ENCODE data around the gene BOC.
A peak's percentile ranks its signal among the peaks of the same experiment; 100 is the strongest.

BOC gene

DNA sequence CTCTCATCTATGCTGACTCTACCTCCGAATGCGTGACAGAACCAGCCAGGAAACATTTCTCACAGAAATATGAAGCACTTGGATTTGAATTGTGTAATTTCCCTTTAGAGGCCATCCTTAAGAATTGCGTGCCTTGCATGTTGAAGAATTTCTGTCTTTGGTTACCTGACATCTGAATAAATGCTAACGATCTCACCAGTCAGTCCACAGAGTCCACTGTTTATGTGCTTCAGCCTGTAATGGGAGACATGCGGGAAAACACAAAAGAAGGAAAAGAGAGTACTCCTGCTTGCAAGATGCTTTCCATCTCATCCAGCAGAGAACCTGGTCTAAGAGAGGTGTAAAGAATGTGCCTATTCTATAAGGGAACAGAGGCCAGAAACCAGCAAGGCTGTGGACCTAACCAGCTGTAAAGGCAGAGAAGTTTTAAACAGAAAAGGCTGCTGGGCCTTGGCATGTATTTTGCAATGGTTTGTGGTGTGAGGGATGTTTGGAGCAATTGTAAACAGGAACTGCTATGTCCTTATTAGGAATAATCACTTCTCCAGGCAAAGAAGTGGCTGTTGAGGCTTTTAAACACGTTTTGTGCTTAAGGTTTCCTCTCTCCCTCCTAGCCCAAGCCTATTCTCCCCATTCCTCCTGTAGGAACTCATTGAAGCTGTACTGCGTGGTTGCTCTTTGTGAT lies 36.4 kb upstream of the BOC start:
- no peaks in the 10 kb centered on the region for H3K36me3 Mint-ChIP-seq
- no peak overlapping the region for H3K27ac Mint-ChIP-seq
- no peaks in the 10 kb centered on the region for H3K9me3 Mint-ChIP-seq
- H3K4me3 Mint-ChIP-seq = no peak overlapping the region
- no peaks in the 10 kb centered on the region for H3K27me3 Mint-ChIP-seq
- no peak for ATAC-seq
- H3K4me1 Mint-ChIP-seq = no peaks in the 10 kb centered on the region

DNA sequence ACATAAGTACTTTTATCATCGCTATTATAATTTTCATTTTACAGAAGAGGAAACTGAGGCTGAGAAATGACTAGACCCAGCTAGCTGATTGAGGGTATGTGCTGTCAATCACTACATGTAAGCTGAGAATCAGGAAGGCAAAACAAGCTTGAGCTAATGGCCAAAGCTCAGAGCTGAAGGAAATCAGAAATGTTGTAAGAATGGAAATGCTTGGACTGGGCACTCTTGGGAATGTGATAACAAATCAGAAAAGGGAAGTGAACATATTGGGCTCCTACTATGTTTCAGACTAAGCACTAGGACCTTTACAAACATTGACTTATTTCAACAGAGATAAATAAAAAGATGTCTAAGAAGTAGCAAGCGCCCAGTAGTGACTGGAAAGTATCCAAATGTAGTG lies 33.8 kb upstream of the BOC start:
- Mint-ChIP-seq H3K9me3 (no peaks in the 10 kb centered on the region), H3K4me3 (no peak overlapping the region), H3K36me3 (no peaks in the 10 kb centered on the region), H3K27ac (no peak overlapping the region), H3K4me1 (no peaks in the 10 kb centered on the region), H3K27me3 (no peaks in the 10 kb centered on the region)
- ATAC-seq = no peak

GRCh38 chr3:113179235-113179824 lies 32.0 kb upstream of the BOC start:
- Mint-ChIP-seq H3K36me3 (no peaks in the 10 kb centered on the region), H3K4me1 (no peaks in the 10 kb centered on the region), H3K27ac (no peak overlapping the region), H3K9me3 (no peaks in the 10 kb centered on the region), H3K4me3 (no peak overlapping the region), H3K27me3 (no peaks in the 10 kb centered on the region)
- ATAC-seq = no peak

DNA sequence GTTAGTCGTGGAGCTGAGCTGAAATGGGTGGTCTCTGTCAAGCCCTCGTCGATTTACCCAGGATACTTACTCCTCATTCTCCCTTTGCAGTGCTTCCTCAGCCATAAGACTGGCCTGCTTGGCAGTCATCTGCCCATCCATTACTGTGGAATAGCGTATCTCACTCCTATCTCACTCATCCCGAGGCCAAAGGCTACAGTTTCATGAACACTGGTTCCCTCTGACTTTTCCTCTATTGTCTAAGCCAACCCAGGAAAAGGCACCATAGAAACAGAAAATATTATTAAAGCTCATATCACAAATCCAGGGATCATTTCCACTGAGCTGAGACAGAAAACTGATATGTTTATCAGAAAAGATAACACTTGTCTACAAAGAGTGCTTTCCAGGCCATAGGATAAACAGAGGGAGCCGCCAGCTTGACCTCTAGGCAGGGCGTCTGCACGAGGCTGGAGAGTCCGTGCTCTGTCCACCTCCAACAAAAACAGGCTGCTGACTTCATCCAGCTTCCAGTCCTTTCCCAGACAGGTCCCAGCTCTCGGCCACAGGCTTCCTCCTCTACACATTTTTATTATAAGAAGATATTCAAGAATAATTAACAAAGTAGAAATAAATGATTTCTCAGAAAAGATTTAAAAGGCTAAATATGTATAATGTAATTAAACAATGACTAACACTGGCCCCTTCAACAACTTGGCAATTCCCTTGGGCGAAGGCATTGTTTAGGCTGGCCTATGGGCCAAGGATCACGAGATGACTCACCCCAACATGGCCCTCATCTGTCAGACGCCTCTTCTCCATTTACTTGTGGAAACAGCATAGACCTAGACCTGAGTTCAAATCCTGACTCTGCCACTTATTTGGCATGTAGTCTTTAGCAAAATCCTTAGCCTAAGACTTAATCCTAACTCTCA lies 27.4 kb upstream of the BOC start:
- Mint-ChIP-seq H3K36me3 (no peaks in the 10 kb centered on the region), H3K4me1 (no peaks in the 10 kb centered on the region), H3K27me3 (no peaks in the 10 kb centered on the region), H3K4me3 (no peak overlapping the region), H3K9me3 (peaks cover 5% of the 10 kb centered on the region), H3K27ac (no peak overlapping the region)
- ATAC-seq = no peak

GRCh38 chr3:113185194-113185835 lies 26.0 kb upstream of the BOC start:
- H3K4me1 Mint-ChIP-seq = no peaks in the 10 kb centered on the region
- H3K27me3 Mint-ChIP-seq = no peaks in the 10 kb centered on the region
- H3K4me3 Mint-ChIP-seq = no peak overlapping the region
- H3K9me3 Mint-ChIP-seq = peaks cover 5% of the 10 kb centered on the region
- H3K27ac Mint-ChIP-seq = no peak overlapping the region
- H3K36me3 Mint-ChIP-seq = no peaks in the 10 kb centered on the region
- no peak for ATAC-seq

- Mint-ChIP-seq H3K9me3 (peaks cover 5% of the 10 kb centered on the region), H3K4me3 (no peak overlapping the region), H3K27ac (no peak overlapping the region), H3K36me3 (no peaks in the 10 kb centered on the region), H3K27me3 (no peaks in the 10 kb centered on the region), H3K4me1 (no peaks in the 10 kb centered on the region)
- ATAC-seq = no peak
Measured at GRCh38 chr3:113186566-113186965, 24.8 kb upstream of the BOC start.

- no peaks in the 10 kb centered on the region for H3K4me1 Mint-ChIP-seq
Measured at GRCh38 chr3:113193288-113193687, 18.1 kb upstream of the BOC start.

GRCh38 chr3:113193719-113194118 lies 17.6 kb upstream of the BOC start:
- H3K27me3 Mint-ChIP-seq = peaks cover 8% of the 10 kb centered on the region
- no peak overlapping the region for H3K27ac Mint-ChIP-seq
- ATAC-seq = no peak
- H3K4me3 Mint-ChIP-seq = no peak overlapping the region
- no peaks in the 10 kb centered on the region for H3K36me3 Mint-ChIP-seq
- H3K4me1 Mint-ChIP-seq = no peaks in the 10 kb centered on the region
- H3K9me3 Mint-ChIP-seq = no peaks in the 10 kb centered on the region

More at GRCh38 chr3:113193288-113193687, 18.1 kb upstream of the BOC start:
- no peak for ATAC-seq
- H3K27me3 Mint-ChIP-seq = peaks cover 8% of the 10 kb centered on the region
- no peaks in the 10 kb centered on the region for H3K36me3 Mint-ChIP-seq
- peaks cover under 1% of the 10 kb centered on the region for H3K9me3 Mint-ChIP-seq
- no peak overlapping the region for H3K4me3 Mint-ChIP-seq
- no peak overlapping the region for H3K27ac Mint-ChIP-seq

DNA sequence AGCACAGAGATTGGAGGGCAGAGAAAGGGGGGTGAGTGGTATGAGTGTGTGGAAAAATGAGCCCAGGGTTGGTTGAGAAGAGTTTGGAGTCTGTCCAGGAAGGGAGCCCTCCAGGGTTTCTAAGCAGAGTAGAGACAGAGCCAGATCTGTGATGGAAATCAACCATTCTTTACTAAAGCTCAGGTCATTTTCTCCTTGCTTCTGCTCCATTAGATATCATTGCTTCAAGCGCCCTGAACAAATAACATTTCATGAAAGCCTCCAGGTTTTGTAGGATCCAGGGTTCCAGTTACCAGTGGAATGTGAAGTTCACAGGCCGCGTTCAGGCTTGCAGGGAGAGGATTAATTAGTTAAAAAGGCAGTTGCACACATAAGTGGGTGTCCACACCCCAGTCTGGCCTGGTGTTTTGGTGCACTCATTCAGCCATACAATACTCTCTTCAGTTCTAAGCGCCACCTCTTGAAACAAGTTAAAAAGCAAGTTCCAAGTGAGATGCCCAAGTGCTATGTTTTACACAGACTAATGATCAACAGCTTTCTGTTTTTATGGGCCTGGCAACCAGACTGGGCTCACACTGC lies 16.4 kb upstream of the BOC start:
- Mint-ChIP-seq H3K9me3 (no peaks in the 10 kb centered on the region), H3K4me3 (no peak overlapping the region), H3K27ac (no peak overlapping the region), H3K4me1 (no peaks in the 10 kb centered on the region), H3K36me3 (no peaks in the 10 kb centered on the region), H3K27me3 (peaks cover 8% of the 10 kb centered on the region)
- ATAC-seq = no peak

DNA sequence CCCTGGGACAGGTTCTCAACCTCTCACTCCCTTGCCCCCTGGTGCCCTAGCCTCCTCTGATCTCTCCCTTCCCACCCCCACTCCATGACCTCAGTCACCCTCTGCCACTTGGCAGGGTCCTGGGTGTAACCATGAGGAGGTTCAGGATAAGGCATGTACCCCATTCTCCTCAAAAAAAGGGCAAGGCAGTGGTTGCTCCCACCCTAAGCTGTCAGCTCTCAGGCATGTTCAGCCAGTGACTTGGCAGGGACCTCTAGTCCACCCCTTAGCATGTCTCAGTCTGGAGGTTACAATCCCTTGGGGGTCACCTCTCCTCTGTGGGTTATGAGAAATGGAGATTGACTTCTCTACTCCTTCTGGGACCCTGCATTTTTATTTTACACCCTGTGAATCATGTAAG lies 11.0 kb upstream of the BOC start:
- H3K27me3 Mint-ChIP-seq = no peaks in the 10 kb centered on the region
- H3K4me3 Mint-ChIP-seq = no peak overlapping the region
- H3K9me3 Mint-ChIP-seq = no peaks in the 10 kb centered on the region
- no peaks in the 10 kb centered on the region for H3K36me3 Mint-ChIP-seq
- H3K27ac Mint-ChIP-seq = no peak overlapping the region
- no peaks in the 10 kb centered on the region for H3K4me1 Mint-ChIP-seq
- peak; percentile 21 for ATAC-seq

DNA sequence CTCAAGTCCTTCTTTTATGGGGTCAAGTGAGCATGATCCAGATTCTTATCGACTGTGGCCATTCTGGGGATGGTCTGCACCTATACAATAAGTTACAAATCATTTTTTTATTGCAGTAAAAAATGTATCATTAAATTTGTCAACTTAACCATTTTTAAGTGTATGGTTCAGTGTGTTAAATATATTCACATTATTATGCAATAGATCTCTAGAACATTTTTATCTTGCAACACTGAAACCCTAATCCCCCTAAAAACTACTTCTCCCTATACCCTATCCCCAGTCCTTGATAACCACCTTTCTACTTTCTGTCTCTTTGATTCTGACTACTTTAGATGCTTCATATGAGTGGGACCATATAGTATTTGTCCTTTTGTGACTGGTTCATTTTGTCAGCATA lies 10.4 kb upstream of the BOC start:
- no peaks in the 10 kb centered on the region for H3K27me3 Mint-ChIP-seq
- no peak for ATAC-seq
- no peaks in the 10 kb centered on the region for H3K36me3 Mint-ChIP-seq

DNA sequence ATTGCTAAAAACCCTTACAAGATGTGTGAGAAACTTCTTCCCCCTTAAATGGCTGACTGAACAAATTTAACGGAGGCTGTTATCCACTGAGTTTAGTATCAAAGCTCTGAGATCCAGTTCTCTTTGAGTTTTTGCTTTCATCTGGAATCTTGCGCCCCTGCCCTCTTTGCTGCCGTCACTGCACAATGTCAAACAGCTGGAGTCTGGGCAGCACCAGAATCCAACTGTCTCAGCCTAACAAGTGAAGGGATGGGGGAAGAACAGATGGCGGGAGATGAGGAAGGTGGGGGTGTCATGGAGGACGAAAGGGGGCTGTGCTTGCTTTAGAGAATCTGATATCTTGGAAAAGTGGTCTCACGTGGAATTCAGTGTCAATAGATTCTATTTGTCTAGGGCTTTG lies 7.0 kb upstream of the BOC start:
- H3K27me3 Mint-ChIP-seq = peaks cover 31% of the 10 kb centered on the region
- no peak overlapping the region for H3K4me3 Mint-ChIP-seq
- H3K9me3 Mint-ChIP-seq = no peaks in the 10 kb centered on the region
- H3K27ac Mint-ChIP-seq = no peak overlapping the region
- no peaks in the 10 kb centered on the region for H3K4me1 Mint-ChIP-seq
- no peak for ATAC-seq
- H3K36me3 Mint-ChIP-seq = no peaks in the 10 kb centered on the region

More for the DNA sequence above, 10.4 kb upstream of the BOC start:
- H3K4me1 Mint-ChIP-seq = no peaks in the 10 kb centered on the region
- H3K4me3 Mint-ChIP-seq = no peak overlapping the region
- H3K27ac Mint-ChIP-seq = no peak overlapping the region
- no peaks in the 10 kb centered on the region for H3K9me3 Mint-ChIP-seq

GRCh38 chr3:113205481-113205880 lies 5.9 kb upstream of the BOC start:
- no peaks in the 10 kb centered on the region for H3K36me3 Mint-ChIP-seq
- H3K27me3 Mint-ChIP-seq = peaks cover 42% of the 10 kb centered on the region
- no peaks in the 10 kb centered on the region for H3K4me1 Mint-ChIP-seq
- H3K27ac Mint-ChIP-seq = no peak overlapping the region
- no peak for ATAC-seq
- H3K4me3 Mint-ChIP-seq = no peak overlapping the region
- H3K9me3 Mint-ChIP-seq = no peaks in the 10 kb centered on the region

DNA sequence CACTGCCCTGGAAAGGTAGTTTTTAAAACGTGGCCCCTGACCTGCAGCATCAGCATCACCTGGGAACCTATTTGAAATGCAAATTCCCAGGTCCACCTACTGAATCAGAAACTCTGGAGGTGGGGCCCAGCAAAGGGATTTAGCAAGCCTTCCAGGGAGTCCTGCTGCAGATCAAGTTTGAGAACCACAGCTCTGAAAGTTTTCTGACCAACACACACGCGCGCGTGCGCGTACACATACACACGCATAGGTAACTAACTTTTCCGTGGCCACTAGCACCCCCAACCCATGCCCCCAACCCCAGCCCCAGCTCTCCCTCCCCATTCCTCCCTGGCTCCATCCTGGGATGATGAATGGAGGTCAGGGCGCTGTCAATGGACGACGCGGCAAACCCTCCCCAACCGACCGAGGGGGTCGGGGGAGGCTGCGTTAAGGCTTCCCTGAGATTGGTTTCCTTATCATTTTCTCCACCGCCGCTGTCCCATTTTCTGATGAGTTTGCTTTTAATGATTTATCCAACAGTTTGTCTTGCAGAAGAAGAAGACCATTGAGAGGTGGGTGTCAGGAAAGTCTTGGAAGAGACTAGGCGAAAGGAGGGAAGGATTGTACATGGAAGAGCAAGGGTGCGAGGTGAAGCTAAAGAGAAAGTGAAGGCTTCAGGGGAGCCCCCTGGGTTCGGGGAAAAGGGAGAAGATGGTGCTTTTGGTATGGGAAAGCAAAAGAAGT lies 590 bp upstream of the BOC start:
- peaks cover 17% of the 10 kb centered on the region for H3K4me1 Mint-ChIP-seq
- no peak for ATAC-seq
- peak overlapping the region; percentile 81 for H3K4me3 Mint-ChIP-seq
- H3K27ac Mint-ChIP-seq = no peak overlapping the region
- peaks cover 83% of the 10 kb centered on the region for H3K27me3 Mint-ChIP-seq
- no peaks in the 10 kb centered on the region for H3K9me3 Mint-ChIP-seq
- no peaks in the 10 kb centered on the region for H3K36me3 Mint-ChIP-seq

All from stimulated activated memory B cell treated with anti-CD40 and anti-IgM and Interleukin-4, amounts not matched to agents 10 μg/mL and 1 μg/mL and 100 μg/mL, for 72 hours (primary cell).